Dedifferentiated amniotic fluid mesenchymal stem cell (primary cell): ENCODE measurements around the gene MAPK6.
"Not testable (repeated sequence)": the region's sequence is repeated elsewhere in the genome, so short reads cannot be mapped to it uniquely, and the experiment has no call there.

Source experiments
- DNase-seq: peaks from one replicate; pipeline ENCODE4 v3.0.0-alpha.2; 2016; ENCODE audit errors: extremely low spot score

The MAPK6 gene

DNA sequence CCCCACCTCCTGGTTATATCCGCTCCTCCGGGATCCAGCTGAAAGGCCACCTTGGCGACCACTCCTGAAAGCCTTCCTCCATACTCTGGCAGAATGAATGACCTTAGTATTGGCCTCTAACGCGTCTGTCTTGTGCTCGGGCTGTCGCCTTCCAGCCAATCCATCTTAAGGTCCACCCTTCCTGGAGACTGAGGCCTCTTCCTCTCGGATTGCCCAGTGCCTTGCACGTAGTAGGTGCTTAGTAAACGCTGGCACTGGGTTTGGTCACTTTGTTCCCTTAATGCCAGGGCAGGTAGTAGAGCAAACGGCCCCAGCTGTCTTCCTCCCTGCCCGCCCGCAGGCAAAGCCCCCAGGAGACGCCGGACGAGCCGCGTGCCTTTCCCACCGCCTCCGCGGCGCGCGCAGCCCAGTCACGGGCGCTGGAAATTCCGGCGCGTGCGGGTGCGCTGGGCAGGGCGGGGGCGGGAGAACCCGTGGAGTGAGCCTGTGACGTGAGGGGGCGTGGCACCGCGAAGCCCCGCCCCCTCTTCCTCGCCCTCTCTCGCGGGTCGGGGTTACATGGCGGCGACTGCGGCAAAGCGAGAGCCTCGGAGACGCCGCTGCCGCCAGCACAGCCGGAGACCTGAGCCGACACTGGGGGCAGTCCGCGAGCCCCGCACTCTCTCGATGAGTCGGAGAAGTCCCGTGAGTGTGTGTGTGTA is at the start of gene MAPK6:
TSS of gene MAPK6 (plus strand) at position 527 of the 701 bp plus-strand sequence. CDS start 27,242 bp downstream, outside the sequence.
- peak; percentile 91 for DNase-seq

DNA sequence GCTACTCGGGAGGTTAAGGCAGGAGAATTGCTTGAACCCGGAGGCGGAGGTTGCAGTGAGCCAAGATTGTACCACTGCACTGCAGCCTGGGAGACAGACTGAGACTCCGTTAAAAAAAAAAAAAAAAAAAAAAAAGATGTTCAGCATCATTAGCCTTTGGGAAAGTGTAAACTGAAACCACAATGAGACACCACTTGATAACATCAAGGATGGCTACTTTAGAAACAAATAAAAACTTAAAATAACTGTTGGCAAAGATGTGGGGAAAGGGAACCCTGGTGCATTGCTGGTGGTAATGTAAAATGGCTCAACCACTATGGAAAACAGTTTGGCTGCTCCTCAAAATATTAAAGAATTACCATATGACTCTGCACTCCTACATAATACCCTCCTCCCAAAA is 49.3 kb upstream of the MAPK6 start:
- DNase-seq = peak; percentile 23

DNA sequence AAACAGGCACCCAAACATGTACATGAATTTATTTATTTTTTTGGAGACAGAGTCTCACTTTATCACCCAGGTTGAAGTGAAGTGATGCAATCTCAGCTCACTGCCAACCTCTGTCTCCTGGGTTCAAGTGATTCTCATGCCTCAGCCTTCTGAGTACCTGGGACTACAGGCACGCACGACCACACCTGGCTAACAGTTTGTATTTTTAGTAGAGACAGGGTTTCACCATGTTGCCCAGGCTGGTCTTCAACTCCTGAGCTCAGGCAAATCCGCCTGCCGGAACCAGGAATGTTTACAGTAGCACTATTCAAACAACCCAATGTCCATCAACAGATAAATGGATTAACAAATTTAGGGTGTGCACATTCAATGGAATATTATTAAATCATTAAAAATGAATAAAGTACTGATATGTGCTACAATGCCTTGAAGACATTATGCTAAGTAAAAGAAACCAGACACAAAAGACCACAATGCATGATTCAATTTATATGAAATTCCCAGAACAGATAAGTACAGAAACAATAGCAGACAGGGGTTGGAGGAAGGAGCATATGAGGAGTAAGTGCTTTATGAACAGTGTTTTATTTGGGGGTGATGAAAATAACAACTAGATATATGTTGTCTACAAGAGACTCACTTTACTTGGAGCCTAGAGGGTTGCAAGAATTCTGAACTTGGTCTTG is 48.7 kb upstream of the MAPK6 start:
- DNase-seq = no peak

DNA sequence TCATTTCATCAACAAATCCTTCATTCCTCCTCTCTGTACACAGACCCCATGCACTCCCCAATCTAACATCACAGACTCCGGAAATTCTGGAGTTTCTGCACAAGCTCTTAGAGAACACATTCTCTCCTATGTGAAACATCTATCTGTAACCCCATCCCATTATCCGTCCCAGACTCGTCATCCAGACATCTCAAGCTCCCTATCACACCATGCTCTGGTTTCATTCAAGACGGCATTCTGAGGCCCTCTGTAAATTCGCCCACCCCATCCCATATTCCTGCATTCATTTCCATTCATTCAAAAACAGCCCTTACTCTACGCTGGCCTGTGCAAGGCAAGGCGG is 48.0 kb upstream of the MAPK6 start:
- no peak for DNase-seq

DNA sequence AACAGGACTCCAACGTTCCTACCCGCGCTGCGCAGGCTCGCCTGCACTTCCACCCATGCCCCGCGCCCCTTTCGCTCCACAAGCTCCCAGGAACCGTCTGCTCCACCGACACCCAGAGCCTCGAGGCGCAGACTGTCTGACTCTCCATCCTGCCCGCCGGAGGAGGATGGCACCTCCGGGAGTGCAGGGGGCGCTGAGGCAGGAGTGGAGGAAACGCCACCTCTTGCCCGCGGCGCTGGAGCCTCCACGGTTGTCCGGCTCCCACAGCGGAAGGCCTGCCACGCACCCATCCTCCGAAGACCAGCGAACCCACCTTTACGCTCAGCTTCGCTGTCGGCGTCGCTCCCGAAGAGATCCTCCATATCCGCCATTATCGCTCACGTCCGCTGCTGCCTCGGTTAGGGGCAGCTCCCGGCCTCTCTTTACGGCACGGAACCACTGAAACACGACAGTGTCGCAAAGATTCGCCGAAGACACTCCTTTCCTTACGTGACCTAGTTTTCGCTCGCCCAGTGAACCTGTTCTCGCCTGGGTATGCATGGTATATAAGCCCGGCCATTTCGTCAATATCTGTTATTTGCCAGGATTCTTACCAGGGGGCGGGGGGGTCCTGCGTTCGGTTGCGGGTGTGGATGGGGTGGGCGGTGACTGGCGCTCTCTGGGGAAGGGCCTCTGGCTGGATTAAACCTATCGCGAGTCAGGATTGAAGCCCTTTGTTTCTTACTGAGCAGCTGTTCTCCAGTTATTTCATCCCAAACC is 47.5 kb upstream of the MAPK6 start, which contains the start of gene LEO1:
TSS of gene LEO1 (minus strand) at position 404 of the 759 bp plus-strand sequence. CDS start at position 371, 33 bp downstream.
- DNase-seq = peak; percentile 99

DNA sequence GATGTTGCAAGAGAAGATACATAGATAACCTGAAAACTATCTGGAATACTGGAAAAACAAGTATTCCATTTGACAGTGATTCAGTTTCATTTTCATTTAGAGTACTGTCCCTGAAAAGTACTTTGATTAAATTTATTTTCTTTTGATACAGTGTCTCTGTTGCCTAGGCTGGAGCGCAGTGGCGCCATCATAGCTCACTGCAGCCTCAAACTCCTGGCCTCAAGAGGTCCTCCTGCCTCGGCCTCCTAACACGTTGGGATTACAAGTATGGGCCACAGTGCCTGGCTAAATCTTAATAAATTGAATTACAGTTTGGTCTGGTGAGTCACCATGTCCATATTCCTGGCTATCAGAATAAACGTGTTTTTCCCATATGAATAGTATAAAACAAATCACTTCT is 45.8 kb upstream of the MAPK6 start:
- no peak for DNase-seq

DNA sequence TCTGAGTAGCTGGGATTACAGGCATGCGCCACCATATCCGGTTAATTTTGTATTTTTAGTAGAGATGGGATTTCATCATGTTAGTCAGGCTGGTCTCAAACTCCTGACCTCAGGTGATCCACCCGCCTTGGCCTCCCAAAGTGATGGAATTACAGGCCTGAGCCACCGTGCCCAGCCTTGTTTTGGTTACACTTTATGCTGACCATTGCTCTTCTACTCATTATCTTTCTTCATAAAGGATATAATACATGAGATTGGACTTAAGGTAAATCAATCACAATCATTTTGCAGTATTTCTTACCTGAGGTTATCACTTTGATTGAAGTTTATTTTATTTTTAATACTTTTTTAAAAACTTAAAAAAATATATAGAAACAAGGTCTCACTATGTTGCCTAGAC is 45.2 kb upstream of the MAPK6 start:
- DNase-seq = no peak

DNA sequence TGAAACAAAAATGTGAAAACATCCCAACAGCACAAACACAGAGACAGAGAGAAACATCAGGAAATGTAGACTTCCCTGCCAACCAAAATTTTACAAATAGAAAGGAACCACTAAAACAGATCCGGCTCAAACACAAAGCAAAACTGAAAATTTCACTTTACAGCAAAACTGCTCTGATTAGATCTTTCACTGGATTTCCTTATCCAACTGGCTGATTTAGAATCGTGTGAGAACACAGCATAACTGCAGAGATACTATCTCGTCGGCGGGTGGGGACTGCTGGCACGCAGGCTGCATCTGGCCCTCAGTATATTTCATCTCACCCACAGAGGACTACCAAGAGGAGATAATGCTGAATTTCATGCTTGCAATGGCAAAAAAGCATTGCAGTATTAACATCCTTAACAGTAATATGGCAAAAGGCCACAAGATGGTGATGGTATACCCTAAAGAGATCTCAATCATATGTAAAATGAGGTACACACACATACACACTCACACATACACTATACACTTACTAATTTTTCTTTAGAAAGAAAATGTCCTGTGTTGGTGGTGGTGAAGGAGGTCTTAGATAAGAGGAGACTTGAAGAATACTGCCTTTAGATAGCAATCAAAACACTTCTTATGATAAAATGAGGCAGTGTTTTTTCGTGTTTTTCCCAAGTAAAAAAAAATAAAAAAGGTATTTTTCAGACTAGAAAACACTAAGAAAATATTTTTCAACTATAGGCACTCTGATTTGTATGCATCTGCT is 36.8 kb upstream of the MAPK6 start:
- DNase-seq = peak; percentile 76

DNA sequence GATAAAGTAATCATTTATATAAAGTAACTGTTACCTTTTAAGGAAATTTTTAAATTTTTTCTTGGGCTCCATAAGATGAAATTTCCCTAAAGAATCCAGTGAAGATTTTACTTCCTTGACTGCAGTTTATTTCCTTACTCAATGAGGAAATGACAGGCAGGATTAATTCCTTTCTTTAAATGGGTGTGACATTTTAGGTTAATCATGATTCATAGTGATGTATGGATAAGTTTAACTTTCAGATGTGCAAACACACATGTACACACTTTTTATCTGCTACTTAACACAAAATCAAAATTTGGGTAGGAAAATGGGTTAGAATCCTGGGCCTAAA is 36.3 kb upstream of the MAPK6 start:
- DNase-seq = no peak

DNA sequence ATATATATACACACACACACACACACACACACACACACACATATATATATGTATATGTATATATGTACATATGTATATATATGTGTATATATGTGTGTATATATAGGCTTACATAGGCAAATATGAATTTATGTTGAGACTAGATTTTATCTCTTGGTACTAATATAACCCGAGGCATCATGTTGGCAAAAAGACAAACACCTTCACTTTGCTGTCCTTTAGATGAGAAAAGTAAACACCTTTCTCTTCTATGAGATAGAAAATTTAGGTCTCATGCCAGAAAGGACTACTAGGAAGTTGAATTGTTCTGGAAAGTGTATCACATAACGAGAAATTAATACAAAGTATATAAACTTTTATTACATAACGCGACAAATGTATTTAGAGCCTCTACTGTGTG is 27.9 kb upstream of the MAPK6 start:
- no peak for DNase-seq

DNA sequence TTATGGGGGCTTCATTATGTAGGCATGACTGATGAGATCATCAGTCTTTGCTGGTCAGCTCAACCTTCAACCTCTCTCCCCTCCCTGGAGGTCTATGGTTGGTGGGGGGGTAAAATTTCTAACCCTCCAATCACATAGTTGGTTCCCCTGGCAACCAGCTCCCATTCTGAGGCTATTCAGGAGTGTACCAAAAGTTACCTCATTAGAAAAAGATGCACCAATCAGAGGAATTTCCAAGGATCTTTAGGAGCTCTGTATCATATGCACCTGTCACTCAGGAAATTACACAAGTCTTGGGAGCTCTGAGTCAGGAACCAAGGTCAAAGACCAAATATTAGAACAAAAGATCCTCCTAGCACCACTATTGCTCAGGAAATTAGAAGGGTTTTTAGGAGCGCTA is 26.1 kb upstream of the MAPK6 start:
- DNase-seq = no peak

DNA sequence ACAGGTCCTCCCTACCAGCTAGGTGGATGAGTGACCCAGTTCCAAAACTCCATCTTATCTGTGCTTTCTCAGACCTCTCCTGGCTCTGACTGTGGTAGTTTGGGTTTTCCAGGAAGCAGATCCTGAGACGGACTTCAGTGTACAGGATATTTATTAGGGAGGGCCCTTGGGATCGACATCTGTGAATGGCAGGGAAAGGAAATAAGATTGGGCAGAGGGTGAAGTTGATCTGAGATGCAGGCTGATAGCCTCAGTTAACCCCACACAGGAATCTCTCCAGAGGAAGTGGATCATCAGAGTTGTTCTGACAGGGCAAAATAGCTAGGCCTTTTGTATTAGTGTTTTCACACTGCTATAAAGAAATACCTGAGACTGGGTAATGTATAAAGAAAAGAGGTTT is 16.7 kb upstream of the MAPK6 start:
- no peak for DNase-seq

DNA sequence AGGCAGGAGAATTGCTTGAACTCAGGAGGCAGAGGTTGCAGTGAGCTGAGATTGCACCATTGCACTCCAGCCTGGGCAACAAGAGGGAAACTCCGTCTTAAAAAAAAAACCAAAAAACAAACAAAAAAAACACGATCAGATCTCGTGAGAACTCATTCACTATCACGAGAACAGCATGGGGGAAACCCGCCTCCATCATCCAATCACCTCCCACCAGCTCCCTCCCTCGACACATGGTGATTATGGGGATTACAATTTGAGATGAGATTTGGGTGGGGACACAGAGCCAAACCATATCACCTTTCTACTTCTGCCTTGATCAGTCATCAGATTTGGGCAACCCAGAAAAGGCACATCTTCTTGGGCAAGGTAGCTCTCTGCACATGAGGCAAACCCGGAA is 15.9 kb upstream of the MAPK6 start:
- DNase-seq = not testable (repeated sequence)

DNA sequence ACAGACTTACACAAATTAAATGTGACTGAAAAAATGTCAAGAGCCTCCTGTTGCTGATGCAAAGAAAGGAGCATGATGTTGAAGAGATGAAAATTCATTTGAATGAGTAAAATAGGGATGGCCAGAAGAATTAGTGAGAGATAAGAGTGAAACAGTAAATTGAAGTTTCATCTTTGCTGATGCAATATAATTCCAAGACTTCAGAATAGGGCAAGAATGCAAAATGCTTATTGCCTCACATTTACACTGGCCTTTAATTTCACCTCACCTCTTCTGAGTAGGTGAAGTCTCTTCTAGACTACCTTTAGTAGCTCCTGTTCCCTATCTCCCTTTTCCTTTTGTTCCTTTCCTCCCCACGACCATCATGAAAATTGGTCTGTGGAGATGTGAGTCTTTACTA is 15.3 kb upstream of the MAPK6 start:
- DNase-seq = no peak

DNA sequence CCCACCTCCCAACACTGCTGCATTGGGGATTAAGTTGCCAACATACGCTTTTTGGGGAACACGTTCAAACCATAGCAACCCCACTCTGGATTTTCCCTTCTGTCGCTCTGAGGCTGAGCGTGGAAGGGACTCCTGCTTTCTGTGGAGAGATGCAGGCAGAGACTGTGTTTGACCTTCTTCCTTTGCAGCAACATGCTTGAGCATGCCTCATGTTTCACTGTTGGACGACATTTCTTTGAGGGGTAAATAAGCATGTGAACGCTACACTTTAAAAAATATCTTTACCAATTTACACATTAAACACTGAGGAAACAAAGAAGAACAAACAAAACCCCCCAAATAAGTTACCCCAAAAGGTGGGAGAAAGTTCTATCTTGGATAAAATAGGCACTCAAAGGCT is 14.2 kb upstream of the MAPK6 start:
- no peak for DNase-seq

DNA sequence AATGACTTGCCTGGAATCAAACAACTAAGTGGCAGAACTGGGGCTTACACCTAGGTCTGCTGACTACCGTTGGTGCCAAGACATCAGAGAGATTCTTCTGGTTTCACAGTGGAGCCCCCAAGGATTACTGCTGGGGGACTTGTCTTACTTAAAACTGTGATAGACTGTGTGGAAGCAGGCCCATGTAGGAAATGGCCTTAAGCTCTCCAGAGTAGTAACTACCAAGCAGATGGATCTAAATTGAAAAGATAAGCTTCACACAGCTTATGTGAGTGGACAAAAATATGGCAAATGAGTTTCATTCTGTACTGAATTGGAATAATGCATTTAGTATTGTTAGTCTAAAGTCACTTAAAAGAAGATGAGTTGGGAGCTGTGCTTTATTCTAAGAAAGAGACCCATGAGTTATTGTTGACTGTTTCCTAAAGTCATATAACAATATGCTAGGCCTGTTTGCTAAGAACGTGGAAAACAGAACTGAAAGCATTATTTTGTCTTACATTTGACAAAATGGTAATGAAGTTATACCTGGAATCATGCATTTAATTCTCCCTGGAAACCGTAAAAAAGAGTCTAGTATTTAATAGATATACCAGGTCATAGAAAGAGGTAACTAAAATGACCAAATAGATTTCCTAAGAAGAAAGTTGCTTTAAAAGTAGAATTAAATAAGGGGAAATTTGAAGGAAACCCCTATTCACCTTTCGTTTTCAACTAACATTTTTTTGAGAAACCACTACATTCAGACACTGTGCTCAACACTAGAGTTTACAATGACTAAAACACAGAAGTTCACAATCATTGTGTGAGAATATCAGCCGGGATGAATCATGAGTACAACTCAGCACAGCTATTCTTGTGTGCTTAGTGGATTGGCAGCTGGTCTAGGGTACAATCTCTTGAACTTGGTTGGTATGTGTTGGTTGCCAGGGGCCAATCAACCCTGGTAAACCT is 13.0 kb upstream of the MAPK6 start:
- no peak for DNase-seq

DNA sequence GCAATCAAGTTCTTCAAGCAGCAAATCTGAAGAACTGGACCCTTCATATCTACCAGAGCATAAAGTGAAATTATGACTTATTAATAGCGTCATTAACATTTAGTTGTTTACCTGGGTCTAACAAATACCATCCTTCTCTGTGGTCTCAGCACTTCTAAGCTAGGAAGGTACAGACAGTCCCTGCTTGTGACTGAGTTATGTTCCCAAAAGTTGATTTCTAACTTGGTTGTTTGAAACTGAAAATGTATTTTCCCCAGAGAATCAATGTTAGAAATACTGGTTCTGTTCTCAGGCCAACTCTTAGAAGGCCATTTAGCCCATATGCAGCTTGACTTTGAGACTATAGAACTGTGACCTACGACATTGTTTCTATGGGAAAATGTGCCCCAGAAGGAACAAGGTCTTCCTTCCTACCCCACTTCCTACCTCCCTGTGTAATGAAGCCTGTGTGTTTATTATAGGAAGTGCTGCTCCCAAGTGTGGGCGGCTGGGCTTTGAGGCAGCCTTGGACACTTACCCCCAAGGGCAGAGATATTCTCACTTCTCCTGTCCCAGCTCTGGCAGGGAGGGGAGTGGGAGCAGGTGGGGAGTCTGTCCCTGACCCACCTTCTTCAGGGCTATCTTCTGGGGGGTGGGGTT is 12.2 kb upstream of the MAPK6 start:
- DNase-seq = no peak

DNA sequence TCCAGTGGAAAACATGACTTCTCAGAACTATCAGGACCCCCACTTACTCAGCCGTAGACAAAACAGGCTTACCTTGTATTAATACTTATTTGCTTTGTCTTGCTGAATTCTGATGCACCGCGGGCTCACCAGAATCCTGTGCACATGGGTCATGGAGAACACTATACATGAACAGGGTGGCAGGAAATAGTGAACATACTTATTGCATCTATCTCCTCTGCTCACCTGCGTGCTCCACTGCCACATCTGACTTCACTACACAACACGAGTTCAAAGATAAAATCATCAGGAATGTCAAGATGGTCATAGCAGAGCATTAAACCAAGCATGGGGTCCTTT is 10.7 kb upstream of the MAPK6 start:
- no peak for DNase-seq

DNA sequence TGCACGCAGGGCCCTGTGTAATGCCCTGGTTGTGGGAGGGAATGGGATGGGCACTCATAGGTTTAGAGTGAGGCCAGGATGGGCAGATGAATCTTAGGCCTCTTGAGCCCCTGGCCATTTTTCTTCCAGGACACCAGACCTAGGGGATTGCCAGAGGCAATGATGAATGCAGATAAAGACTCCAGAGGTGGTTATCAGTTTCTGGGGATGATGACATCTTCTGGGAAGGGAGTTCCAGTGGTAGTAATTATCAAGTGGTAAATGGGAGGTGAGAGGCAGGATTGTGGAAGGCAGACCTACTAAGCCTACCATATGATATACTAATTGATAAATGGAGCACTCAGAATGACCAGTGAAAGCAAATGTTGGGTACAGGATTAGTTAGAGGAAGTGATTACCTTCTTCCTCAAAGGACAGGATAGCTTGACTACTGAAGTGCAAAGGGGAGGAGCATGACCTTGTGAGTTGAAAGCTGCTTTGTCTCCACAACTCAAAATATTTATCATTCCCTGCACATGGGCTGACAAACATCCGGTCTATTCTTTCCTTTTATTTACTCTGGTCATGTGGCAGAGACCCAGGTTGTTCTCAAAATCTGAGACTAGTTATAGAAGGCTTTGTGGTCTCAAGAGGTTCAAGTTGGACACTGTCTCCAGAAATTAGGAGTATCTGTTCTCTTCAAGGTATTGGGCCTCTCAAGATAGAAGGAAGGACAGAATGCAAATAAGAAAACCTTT is 10.2 kb upstream of the MAPK6 start:
- no peak for DNase-seq
